Neutrophil (primary cell): Measurements from ENCODE around the gene GALNT3.
A peak's percentile ranks its signal among the peaks of the same experiment; 100 is the strongest.

ENCODE experiments used
- H3K27ac ChIP-seq: fragments of 200-600 bp; sonication (generic); 2 replicates; pipeline ENCODE4 v1.5.1; 2016; ENCODE audit warnings: mild to moderate bottlenecking, moderate library complexity
- H3K27me3 ChIP-seq: fragments of 200-600 bp; sonication (generic); 2 replicates; pipeline ENCODE4 v1.6.0; 2016; ENCODE audit warnings: mild to moderate bottlenecking
- H3K36me3 ChIP-seq: fragments of 200-600 bp; sonication (generic); 2 replicates; pipeline ENCODE4 v1.5.1; 2017
- H3K4me1 ChIP-seq, 2 experiments: fragments of 200-600 bp in 1 of 2; sonication (generic) in 1 of 2; 1 replicate in 1 of 2; 2 replicates in 1 of 2; pipeline versions ENCODE4 v1.5.1 to v1.6.1; 2013 to 2016; ENCODE audit warnings: low read depth in 1 of 2, low read length in 1 of 2, mild to moderate bottlenecking in 1 of 2, moderate library complexity in 1 of 2; ENCODE audit not compliant: control insufficient read depth in 1 of 2, insufficient read depth in 1 of 2
- H3K4me3 ChIP-seq, 2 experiments: fragments of 200-600 bp in 1 of 2; sonication (generic) in 1 of 2; 1 replicate in 1 of 2; 2 replicates in 1 of 2; pipeline ENCODE4 v1.5.1; 2013 to 2016; ENCODE audit warnings: low read depth in 1 of 2, low read length in 1 of 2, mild to moderate bottlenecking in 1 of 2, moderate library complexity in 1 of 2
- H3K9me3 ChIP-seq: fragments of 200-600 bp; sonication (generic); 2 replicates; pipeline ENCODE4 v1.5.1; 2016
- TF ChIP-seq, protein P1 (sequence below): fragments of 200-600 bp; sonication (generic); IDR thresholded peaks from 2 replicates; pipeline ENCODE4 v1.5.1; 2016; ENCODE audit warnings: antibody characterized with exemption

The GALNT3 gene

DNA sequence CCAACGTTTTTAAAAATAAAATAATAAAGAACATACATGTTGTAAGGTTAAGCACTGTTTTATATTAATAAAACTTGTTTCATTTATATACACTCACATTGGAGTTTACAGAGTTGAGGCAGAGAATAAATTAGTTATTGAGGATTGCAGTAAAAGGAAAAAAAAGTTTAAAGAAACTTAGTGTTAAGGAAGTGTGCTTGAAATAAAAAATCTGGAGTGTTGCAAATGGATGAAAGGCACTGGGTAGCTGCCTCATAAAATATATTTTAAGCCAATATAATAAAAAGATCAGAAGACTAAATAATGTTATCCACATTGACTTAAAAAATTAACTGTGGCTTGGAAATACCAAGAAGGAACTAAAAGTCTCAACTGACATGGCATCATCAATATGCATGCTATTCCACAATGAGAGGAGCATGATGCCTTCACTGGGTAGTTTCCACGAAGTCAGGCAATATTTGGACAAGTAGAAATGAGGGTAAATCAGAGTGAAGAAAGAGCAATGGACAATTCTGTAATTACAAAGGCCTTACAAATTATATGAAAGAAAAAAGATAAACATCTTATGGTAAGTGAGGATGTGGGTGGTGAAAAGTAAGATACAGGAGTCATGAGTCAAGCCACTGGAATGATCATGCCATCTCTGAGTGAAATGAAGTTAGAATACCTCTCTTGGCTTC, 2.5 kb downstream of the GALNT3 start:
- Histone ChIP-seq H3K36me3 (peaks cover 4% of the 10 kb centered on the region), H3K27me3 (no peaks in the 10 kb centered on the region), H3K4me1 (peaks cover 44 to 45% of the 10 kb centered on the region in 2 experiments), H3K9me3 (no peaks in the 10 kb centered on the region), H3K4me3 (no peak overlapping the region), H3K27ac (peak overlapping the region; percentile 9)
- TF ChIP-seq, protein P1, sequence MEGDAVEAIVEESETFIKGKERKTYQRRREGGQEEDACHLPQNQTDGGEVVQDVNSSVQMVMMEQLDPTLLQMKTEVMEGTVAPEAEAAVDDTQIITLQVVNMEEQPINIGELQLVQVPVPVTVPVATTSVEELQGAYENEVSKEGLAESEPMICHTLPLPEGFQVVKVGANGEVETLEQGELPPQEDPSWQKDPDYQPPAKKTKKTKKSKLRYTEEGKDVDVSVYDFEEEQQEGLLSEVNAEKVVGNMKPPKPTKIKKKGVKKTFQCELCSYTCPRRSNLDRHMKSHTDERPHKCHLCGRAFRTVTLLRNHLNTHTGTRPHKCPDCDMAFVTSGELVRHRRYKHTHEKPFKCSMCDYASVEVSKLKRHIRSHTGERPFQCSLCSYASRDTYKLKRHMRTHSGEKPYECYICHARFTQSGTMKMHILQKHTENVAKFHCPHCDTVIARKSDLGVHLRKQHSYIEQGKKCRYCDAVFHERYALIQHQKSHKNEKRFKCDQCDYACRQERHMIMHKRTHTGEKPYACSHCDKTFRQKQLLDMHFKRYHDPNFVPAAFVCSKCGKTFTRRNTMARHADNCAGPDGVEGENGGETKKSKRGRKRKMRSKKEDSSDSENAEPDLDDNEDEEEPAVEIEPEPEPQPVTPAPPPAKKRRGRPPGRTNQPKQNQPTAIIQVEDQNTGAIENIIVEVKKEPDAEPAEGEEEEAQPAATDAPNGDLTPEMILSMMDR, result no peak

DNA sequence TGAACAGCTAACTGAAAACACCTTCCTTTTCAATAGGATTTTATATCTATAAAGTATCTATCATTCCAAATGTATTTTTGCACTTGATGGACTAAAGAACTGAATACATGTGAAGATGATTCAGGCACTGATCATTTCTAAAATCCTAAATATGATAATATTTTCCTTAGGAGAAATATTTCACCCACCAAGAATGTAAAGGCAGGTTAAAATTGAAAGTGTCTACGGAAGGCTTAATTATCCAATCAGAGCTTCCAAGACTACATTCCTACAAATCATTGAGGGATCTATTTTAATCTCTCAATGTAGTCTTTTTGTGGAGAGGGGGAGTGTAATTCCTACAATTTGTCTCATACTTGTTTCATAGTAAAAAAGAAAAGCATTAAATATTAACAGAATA, 3.6 kb downstream of the GALNT3 start:
- H3K36me3 ChIP-seq, result peaks cover 4% of the 10 kb centered on the region
- TF ChIP-seq, protein P1, result no peak
- H3K9me3 ChIP-seq, result no peaks in the 10 kb centered on the region
- peaks cover 34 to 41% of the 10 kb centered on the region in 2 experiments for H3K4me1 ChIP-seq
- H3K4me3 ChIP-seq, result no peak overlapping the region
- H3K27ac ChIP-seq, result no peak overlapping the region
- H3K27me3 ChIP-seq, result no peaks in the 10 kb centered on the region

DNA sequence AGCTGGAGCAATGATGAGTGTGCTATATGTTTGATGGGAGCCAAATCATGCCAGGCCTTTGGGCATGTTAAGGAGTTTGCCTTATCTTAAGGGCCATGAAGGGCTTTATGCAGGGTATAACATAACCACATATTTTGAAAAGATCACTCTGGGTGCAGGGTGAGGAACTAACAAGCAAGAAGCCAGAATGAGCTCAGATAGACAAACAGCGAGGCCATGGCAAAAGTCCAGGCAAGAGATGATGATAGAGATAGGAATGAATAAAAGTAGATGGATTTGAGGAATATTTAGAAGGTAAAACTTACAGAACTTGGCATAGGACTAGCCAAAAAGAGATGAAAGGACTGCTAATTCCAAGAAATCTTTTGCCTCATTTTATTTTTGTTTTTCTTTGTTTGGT, 6.7 kb downstream of the GALNT3 start:
- TF ChIP-seq, protein P1, result no peak
- no peaks in the 10 kb centered on the region for H3K9me3 ChIP-seq
- H3K27ac ChIP-seq, result peak overlapping the region; percentile 12
- no peaks in the 10 kb centered on the region for H3K27me3 ChIP-seq
- H3K4me3 ChIP-seq, result no peak overlapping the region
- H3K36me3 ChIP-seq, result peaks cover 4% of the 10 kb centered on the region
- peaks cover 13 to 25% of the 10 kb centered on the region in 2 experiments for H3K4me1 ChIP-seq

DNA sequence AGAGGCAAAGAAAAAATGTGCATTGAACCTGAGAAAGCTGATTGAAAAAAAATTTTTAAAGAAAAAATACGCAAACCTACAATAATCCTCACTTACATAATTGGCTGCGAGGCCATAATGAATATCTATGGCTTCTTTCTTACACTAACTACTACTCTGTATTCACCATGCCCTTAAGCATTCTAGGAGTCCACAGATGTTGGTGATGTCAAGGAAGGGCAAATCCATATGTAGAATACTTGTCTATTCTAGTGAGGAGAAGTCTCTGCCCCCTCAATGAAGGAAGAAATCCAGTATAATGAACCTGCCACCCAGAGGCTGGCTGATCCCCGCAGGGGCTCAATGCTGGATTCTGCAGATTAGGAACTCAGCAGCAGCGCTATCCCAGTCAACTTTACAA, 14.3 kb downstream of the GALNT3 start:
- TF ChIP-seq, protein P1, result no peak
- H3K9me3 ChIP-seq, result no peaks in the 10 kb centered on the region
- H3K4me1 ChIP-seq, result no peaks in the 10 kb centered on the region

DNA sequence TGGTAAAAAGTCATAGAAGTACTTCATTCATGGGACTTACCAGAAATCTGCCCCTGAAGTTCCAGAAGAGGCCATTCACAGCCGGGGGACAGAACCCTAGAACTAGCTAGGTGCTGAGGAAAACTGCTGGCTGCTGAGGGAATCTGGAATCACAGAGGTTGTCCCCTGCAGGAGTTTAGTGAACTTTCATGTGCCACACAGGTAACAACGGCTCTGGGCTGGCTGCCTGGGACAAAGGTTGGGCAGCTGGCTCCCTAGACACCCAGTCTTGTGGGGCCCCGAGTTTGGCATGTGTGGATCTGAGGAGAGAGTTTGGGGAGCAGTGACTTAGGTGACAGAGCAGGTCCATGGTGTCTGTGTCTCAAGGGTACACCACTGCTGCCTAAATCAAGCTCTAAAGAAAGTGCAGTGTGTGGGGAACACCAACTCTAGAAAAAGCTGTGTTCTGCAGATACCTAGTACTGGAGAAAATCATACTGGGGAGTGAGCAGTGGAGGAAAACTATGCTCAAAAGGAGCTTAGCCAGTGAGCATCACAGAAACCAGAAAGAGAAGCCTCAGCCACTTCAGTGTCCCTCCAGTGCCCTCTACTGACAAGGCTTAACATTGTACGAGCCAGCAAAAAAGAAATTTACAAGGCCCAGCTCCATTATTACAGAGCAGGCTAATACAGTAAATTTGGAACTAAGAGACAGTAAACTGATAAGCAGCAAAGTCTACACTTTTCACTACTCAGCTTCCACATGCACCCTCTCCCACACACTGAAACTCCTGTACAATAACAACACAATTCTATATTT, 15.2 kb downstream of the GALNT3 start:
- Histone ChIP-seq H3K4me3 (no peak overlapping the region), H3K27me3 (no peaks in the 10 kb centered on the region), H3K9me3 (no peaks in the 10 kb centered on the region), H3K36me3 (no peaks in the 10 kb centered on the region), H3K27ac (peak overlapping the region; percentile 53), H3K4me1 (no peaks in the 10 kb centered on the region)
- TF ChIP-seq, protein P1, result peak; percentile 26

More for the DNA sequence above, 14.3 kb downstream of the GALNT3 start:
- Histone ChIP-seq H3K36me3 (no peaks in the 10 kb centered on the region), H3K27me3 (no peaks in the 10 kb centered on the region), H3K4me3 (no peak overlapping the region), H3K27ac (no peak overlapping the region)
